ENCODE results near the gene SSR3. TPM values are rescaled to one million over a fixed set of nuclear protein-coding genes. Genes with fewer than 3 reads are reported as not detected.
"Not testable (repeated sequence)": the region's sequence is repeated elsewhere in the genome, so short reads cannot be mapped to it uniquely, and the experiment has no call there.

SSR3 gene
- total RNA-seq, 1 experiment from 2014 or later = 135 TPM

GRCh38 chr3:156577736-156578135 is 22.8 kb upstream of the SSR3 start:
- in situ Hi-C loops (cut with HindIII; ENCODE audit: low sequenced_read_pairs) = no loop called here

GRCh38 chr3:156576651-156577348 is 21.9 kb upstream of the SSR3 start:
- in situ Hi-C loops (cut with HindIII; ENCODE audit: low sequenced_read_pairs) = no loop called here
- DNase-seq (ENCODE audit: low spot score) = no peak

More at GRCh38 chr3:156577736-156578135, 22.8 kb upstream of the SSR3 start:
- no peak for DNase-seq (ENCODE audit: low spot score)

- in situ Hi-C loops (cut with HindIII; ENCODE audit: low sequenced_read_pairs) = no loop called here
- DNase-seq (ENCODE audit: low spot score) = no peak
Measured at GRCh38 chr3:156576051-156576450, 21.1 kb upstream of the SSR3 start.

GRCh38 chr3:156575641-156576040 is 20.7 kb upstream of the SSR3 start:
- no peak for DNase-seq (ENCODE audit: low spot score)
- in situ Hi-C loops (cut with HindIII; ENCODE audit: low sequenced_read_pairs) = no loop called here

GRCh38 chr3:156569881-156570280 is 15.0 kb upstream of the SSR3 start:
- DNase-seq (ENCODE audit: low spot score); in situ Hi-C loops (cut with HindIII; ENCODE audit: low sequenced_read_pairs): not testable (repeated sequence)

GRCh38 chr3:156569016-156569415 is 14.1 kb upstream of the SSR3 start:
- DNase-seq (ENCODE audit: low spot score); in situ Hi-C loops (cut with HindIII; ENCODE audit: low sequenced_read_pairs): not testable (repeated sequence)

- in situ Hi-C loops (cut with HindIII; ENCODE audit: low sequenced_read_pairs) = no loop called here
- DNase-seq (ENCODE audit: low spot score) = no peak
Measured at GRCh38 chr3:156563900-156564682, 9.2 kb upstream of the SSR3 start.

GRCh38 chr3:156562486-156562885 is 7.6 kb upstream of the SSR3 start:
- in situ Hi-C loops (cut with HindIII; ENCODE audit: low sequenced_read_pairs); DNase-seq (ENCODE audit: low spot score): not testable (repeated sequence)

- no peak for DNase-seq (ENCODE audit: low spot score)
- in situ Hi-C loops (cut with HindIII; ENCODE audit: low sequenced_read_pairs) = no loop called here
Measured at GRCh38 chr3:156561533-156561932, 6.6 kb upstream of the SSR3 start.

- DNase-seq (ENCODE audit: low spot score) = no peak
- in situ Hi-C loops (cut with HindIII; ENCODE audit: low sequenced_read_pairs) = no loop called here
Measured at GRCh38 chr3:156559321-156559720, 4.4 kb upstream of the SSR3 start.

GRCh38 chr3:156558389-156558788 is 3.5 kb upstream of the SSR3 start:
- no peak for DNase-seq (ENCODE audit: low spot score)
- in situ Hi-C loops (cut with HindIII; ENCODE audit: low sequenced_read_pairs) = no loop called here

- in situ Hi-C loops (cut with HindIII; ENCODE audit: low sequenced_read_pairs) = no loop called here
- no peak for DNase-seq (ENCODE audit: low spot score)
Measured at GRCh38 chr3:156554515-156554841, 439 bp downstream of the SSR3 start.

- in situ Hi-C loops (cut with HindIII; ENCODE audit: low sequenced_read_pairs) = no loop called here
- no peak for DNase-seq (ENCODE audit: low spot score)
Measured at GRCh38 chr3:156553705-156554356, 1.1 kb downstream of the SSR3 start.

- DNase-seq (ENCODE audit: low spot score) = no peak
- in situ Hi-C loops (cut with HindIII; ENCODE audit: low sequenced_read_pairs) = no loop called here
Measured at GRCh38 chr3:156552973-156553372, 1.9 kb downstream of the SSR3 start.

GRCh38 chr3:156551746-156552145 is 3.2 kb downstream of the SSR3 start:
- DNase-seq (ENCODE audit: low spot score) = no peak
- in situ Hi-C loops (cut with HindIII; ENCODE audit: low sequenced_read_pairs) = no loop called here

- no peak for DNase-seq (ENCODE audit: low spot score)
Measured at GRCh38 chr3:156551261-156551660, 3.7 kb downstream of the SSR3 start.

GRCh38 chr3:156548902-156549301 is 6.0 kb downstream of the SSR3 start:
- in situ Hi-C loops (cut with HindIII; ENCODE audit: low sequenced_read_pairs) = no loop called here
- DNase-seq (ENCODE audit: low spot score) = no peak

More at GRCh38 chr3:156551261-156551660, 3.7 kb downstream of the SSR3 start:
- in situ Hi-C loops (cut with HindIII; ENCODE audit: low sequenced_read_pairs) = no loop called here

- no peak for DNase-seq (ENCODE audit: low spot score)
- in situ Hi-C loops (cut with HindIII; ENCODE audit: low sequenced_read_pairs) = no loop called here
Measured at GRCh38 chr3:156548041-156548687, 6.8 kb downstream of the SSR3 start.

- DNase-seq (ENCODE audit: low spot score) = no peak
- in situ Hi-C loops (cut with HindIII; ENCODE audit: low sequenced_read_pairs) = no loop called here
Measured at GRCh38 chr3:156547637-156548036, 7.3 kb downstream of the SSR3 start.

Measured in G401 (cell line).